HepG2 (cell line): Measurements from ENCODE around the gene BAHD1. TPM values are rescaled to one million over a fixed set of nuclear protein-coding genes. Genes with fewer than 3 reads are reported as not detected.
A peak's percentile ranks its signal among the peaks of the same experiment; 100 is the strongest.

ENCODE experiments used
- ARID2 ChIP-seq: sonication (generic); formaldehyde crosslinking; IDR thresholded peaks from 2 replicates; pipeline ENCODE4 v1.8.1; 2022; ENCODE audit warnings: mild to moderate bottlenecking, missing genetic modification reagents, borderline replicate concordance
- EEA1 ChIP-seq: sonication (generic); formaldehyde crosslinking; IDR thresholded peaks from 2 replicates; pipeline ENCODE4 v1.5.1; 2020; ENCODE audit warnings: mild to moderate bottlenecking, missing genetic modification reagents, borderline replicate concordance
- ETS1 ChIP-seq: sonication (generic); formaldehyde crosslinking; IDR thresholded peaks from 2 replicates; pipeline ENCODE4 v1.4.0; 2020; ENCODE audit warnings: missing genetic modification reagents
- GFI1 ChIP-seq: sonication (generic); formaldehyde crosslinking; IDR thresholded peaks from 2 replicates; pipeline ENCODE4 v1.5.0; 2020; ENCODE audit warnings: missing genetic modification reagents, mild to moderate bottlenecking, borderline replicate concordance
- HDAC2 ChIP-seq: sonication (generic); formaldehyde crosslinking; IDR thresholded peaks from 2 replicates; pipeline ENCODE4 v1.4.0; 2020; ENCODE audit warnings: missing genetic modification reagents
- HNRNPUL1 ChIP-seq: fragments of 200-400 bp; formaldehyde crosslinking; IDR thresholded peaks from 2 replicates; pipeline ENCODE4 v1.6.1; 2017; ENCODE audit warnings: low read depth, mild to moderate bottlenecking, low read length, moderate library complexity
- HOXA9 ChIP-seq: sonication (generic); formaldehyde crosslinking; IDR thresholded peaks from 2 replicates; pipeline ENCODE4 v1.8.1; 2022; ENCODE audit warnings: missing genetic modification reagents, mild to moderate bottlenecking, moderate library complexity, borderline replicate concordance
- KDM2A ChIP-seq: sonication (generic); formaldehyde crosslinking; IDR thresholded peaks from 2 replicates; pipeline ENCODE4 v1.4.0; 2020; ENCODE audit warnings: low read depth, missing genetic modification reagents, borderline replicate concordance
- KLF6 ChIP-seq: IDR thresholded peaks from 2 replicates; pipeline ENCODE4 v1.8.0; 2016; ENCODE audit warnings: missing biosample characterization, missing genetic modification reagents
- MATR3 ChIP-seq: sonication (generic); formaldehyde crosslinking; IDR thresholded peaks from 2 replicates; pipeline ENCODE4 v1.4.0; 2020; ENCODE audit warnings: missing genetic modification reagents
- MXI1 ChIP-seq: IDR thresholded peaks from 3 replicates; pipeline ENCODE4 v1.6.1; 2012; ENCODE audit warnings: low read depth, low read length, inconsistent platforms, borderline replicate concordance
- SNAI1 ChIP-seq: sonication (generic); formaldehyde crosslinking; IDR thresholded peaks from 2 replicates; pipeline ENCODE4 v1.5.0; 2020; ENCODE audit warnings: mild to moderate bottlenecking, missing genetic modification reagents, borderline replicate concordance
- ZBTB40 ChIP-seq, 2 experiments: fragments of 450-650 bp in 1 of 2; sonication (generic) in 1 of 2; formaldehyde crosslinking in 1 of 2; IDR thresholded peaks; 2 replicates each; pipeline versions ENCODE4 v1.6.1 to v1.8.0; 2016 to 2022; ENCODE audit warnings: antibody characterized with exemption in 1 of 2, mild to moderate bottlenecking in 1 of 2, missing genetic modification reagents in 1 of 2
- ZMYM2 ChIP-seq: sonication (generic); formaldehyde crosslinking; IDR thresholded peaks from 2 replicates; pipeline ENCODE4 v1.8.0; 2022; ENCODE audit warnings: mild to moderate bottlenecking, missing genetic modification reagents
- ZNF331 ChIP-seq: sonication (generic); formaldehyde crosslinking; IDR thresholded peaks from 2 replicates; pipeline ENCODE4 v1.4.0; 2020; ENCODE audit warnings: missing genetic modification reagents
- ZNF383 ChIP-seq: sonication (generic); formaldehyde crosslinking; IDR thresholded peaks from 2 replicates; pipeline ENCODE4 v1.4.0; 2020; ENCODE audit warnings: missing genetic modification reagents, mild to moderate bottlenecking, borderline replicate concordance
- ZNF547 ChIP-seq: sonication (generic); formaldehyde crosslinking; IDR thresholded peaks from 2 replicates; pipeline ENCODE4 v1.5.1; 2020; ENCODE audit warnings: mild to moderate bottlenecking, missing genetic modification reagents
- ZNF780A ChIP-seq: sonication (generic); formaldehyde crosslinking; IDR thresholded peaks from 2 replicates; pipeline ENCODE4 v1.8.0; 2022; ENCODE audit warnings: mild to moderate bottlenecking, missing genetic modification reagents, moderate library complexity
- ZSCAN12 ChIP-seq: sonication (generic); formaldehyde crosslinking; IDR thresholded peaks from 2 replicates; pipeline ENCODE4 v1.9.0; 2021; ENCODE audit warnings: mild to moderate bottlenecking, missing genetic modification reagents
- polyA plus RNA-seq, 8 experiments: library from polyadenylated mRNA; depleted of rRNA in 3 of 8; stranded (reverse) in 7 of 8; unstranded in 1 of 8; fragments of >200 nt; fragmentation: Illumina TruSeq in 4 of 8; extraction: Trizol in 4 of 8; gene quantifications; 2 replicates each; pipeline versions ENCODE4 v1.2.1 to v1.2.3, GENCODE V29; 2011 to 2016; ENCODE audit warnings: low read depth in 4 of 8, missing spikeins in 1 of 8, mixed read lengths in 1 of 8; ENCODE audit not compliant: insufficient read depth in 1 of 8
- total RNA-seq, 5 experiments: library from RNA; depleted of rRNA; stranded (reverse); fragments of >200 nt; fragmentation: Illumina TruSeq; extraction: Trizol; gene quantifications; 2 replicates each; pipeline ENCODE4 v1.2.3, GENCODE V29; 2016; ENCODE audit warnings: low read depth in 1 of 5

Gene BAHD1
- total and polyA plus RNA-seq, 2 of the 13 experiments (the other 11 are each of a cell fraction or from before 2014, with no cell fraction given): 3.3 to 8.7 TPM

- TF ChIP-seq KLF6 (CRISPR knock-in tag) (0 out of 2 replicates have a peak, but pooled peaks have one; percentile 62), MATR3 (no peak), ZNF547 (CRISPR knock-in tag) (no peak), ZBTB40 (IDR thresholded peaks at IDR 0.05) (no peak), ZBTB40 (CRISPR knock-in tag; IDR thresholded peaks at IDR 0.05) (no peak), HNRNPUL1 (no peak), EEA1 (CRISPR knock-in tag) (no peak), ARID2 (CRISPR knock-in tag) (no peak), ZNF383 (CRISPR knock-in tag) (no peak), SNAI1 (CRISPR knock-in tag) (no peak), HOXA9 (no peak), ZNF780A (CRISPR knock-in tag) (peak; percentile 72; the same call in 1 of the 2 replicates), ZMYM2 (CRISPR knock-in tag) (0 out of 2 replicates have a peak, but pooled peaks have one; percentile 47), KDM2A (CRISPR knock-in tag) (peak; percentile 52; the same call in 1 of the 2 replicates), ETS1 (CRISPR knock-in tag) (no peak), ZSCAN12 (CRISPR knock-in tag) (no peak), ZNF331 (CRISPR knock-in tag) (peak; percentile 46; the same call in 1 of the 2 replicates), HDAC2 (CRISPR knock-in tag) (peak; percentile 65), MXI1 (peak; percentile 30; the same call in 1 of the 3 replicates), GFI1 (peak; percentile 70)
These were observed 28.5 kb upstream of the BAHD1 start (continued) for GRCh38 chr15:40412095-40412759.
